Measurements from ENCODE around the gene CHD5.
"Not testable (repeated sequence)": the region's sequence is repeated elsewhere in the genome, so short reads cannot be mapped to it uniquely, and the experiment has no call there.

Gene CHD5

GRCh38 chr1:6180268-6180706, at the start of gene CHD5:
CHD5 (minus strand) TSS chr1:6180321; CDS start chr1:6180023, 298 bp downstream.
- DNase-seq, result no peak

DNA sequence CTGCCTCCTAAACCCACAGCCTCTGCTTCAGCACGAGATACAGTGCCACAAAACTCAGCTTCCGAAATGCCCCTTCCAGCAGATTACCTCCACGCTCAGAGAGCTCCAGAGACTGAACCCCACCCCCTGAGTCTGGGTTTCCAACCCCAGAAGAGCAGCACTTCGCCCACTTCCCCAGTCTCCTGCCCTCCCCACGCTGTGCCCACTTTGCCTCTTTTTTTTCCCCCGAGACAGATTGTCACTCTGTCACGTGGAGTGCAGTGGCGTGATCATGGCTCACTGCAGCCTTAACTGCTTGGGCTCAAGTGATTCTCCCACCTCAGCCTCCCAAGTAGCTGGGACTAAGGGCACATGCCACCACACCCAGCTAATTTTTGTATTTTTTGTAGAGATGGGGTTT, 45.5 kb upstream of the CHD5 start:
- no peak for DNase-seq

- no peak for DNase-seq
These were observed 44.6 kb upstream of the CHD5 start for GRCh38 chr1:6224718-6225117.

DNA sequence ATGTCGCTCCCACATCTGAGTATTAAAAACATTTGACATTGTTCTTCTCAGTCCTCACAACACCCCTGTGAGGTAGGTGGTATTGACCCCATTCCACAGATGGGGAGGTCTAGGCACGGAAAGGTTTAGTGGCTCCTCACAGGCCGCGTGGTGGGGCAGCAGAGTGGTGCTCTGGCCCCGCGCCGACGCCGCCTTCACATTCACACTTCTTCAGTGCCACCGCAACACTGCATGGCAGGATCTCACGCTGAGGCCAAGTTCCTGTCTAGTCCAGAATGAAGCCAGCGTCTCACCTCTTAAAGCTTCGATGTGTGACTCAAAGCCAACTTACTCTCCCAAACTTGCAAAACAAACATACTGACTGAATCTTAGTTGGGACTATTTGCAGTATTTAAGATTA, 43.5 kb upstream of the CHD5 start:
- DNase-seq, result no peak

DNA sequence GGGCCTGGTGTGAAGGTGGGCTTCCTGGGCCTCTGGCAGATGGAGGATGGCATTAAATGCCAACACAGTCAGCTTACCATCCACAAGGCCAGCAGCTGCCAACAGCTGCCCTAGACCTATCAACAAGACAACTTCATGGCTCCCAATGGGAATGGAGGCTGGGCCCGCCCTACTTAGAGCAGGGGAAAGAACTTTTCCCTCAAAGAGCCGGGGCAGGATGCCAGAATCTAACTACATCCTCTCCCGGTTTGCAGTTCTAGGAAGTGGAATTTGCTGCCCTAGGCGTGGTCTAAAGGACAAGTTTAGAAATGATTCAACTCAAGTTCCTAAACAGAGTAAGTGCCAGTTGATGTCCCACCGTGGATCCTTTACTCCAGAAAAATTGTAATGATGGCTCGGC, 42.5 kb upstream of the CHD5 start:
- DNase-seq, result no peak

- DNase-seq, result no peak
These were observed 41.2 kb upstream of the CHD5 start for GRCh38 chr1:6221210-6221784.

GRCh38 chr1:6220236-6220635, 40.1 kb upstream of the CHD5 start:
- no peak for DNase-seq

- DNase-seq, result not testable (repeated sequence)
These were observed 39.5 kb upstream of the CHD5 start for GRCh38 chr1:6219641-6220040.

- no peak for DNase-seq
These were observed 38.4 kb upstream of the CHD5 start for GRCh38 chr1:6218375-6219164.

- DNase-seq, result no peak
These were observed 32.3 kb upstream of the CHD5 start for GRCh38 chr1:6212193-6212959.

GRCh38 chr1:6211731-6212130, 31.6 kb upstream of the CHD5 start:
- no peak for DNase-seq

GRCh38 chr1:6210591-6211355, 30.7 kb upstream of the CHD5 start:
- no peak for DNase-seq

GRCh38 chr1:6209661-6210580, 29.8 kb upstream of the CHD5 start:
- no peak for DNase-seq

GRCh38 chr1:6208723-6209660, 28.9 kb upstream of the CHD5 start:
- DNase-seq, result no peak

- no peak for DNase-seq
These were observed 27.8 kb upstream of the CHD5 start for GRCh38 chr1:6207921-6208320.

GRCh38 chr1:6207075-6207885, 27.2 kb upstream of the CHD5 start:
- DNase-seq, result no peak

GRCh38 chr1:6206520-6206855, 26.4 kb upstream of the CHD5 start:
- DNase-seq, result no peak

DNA sequence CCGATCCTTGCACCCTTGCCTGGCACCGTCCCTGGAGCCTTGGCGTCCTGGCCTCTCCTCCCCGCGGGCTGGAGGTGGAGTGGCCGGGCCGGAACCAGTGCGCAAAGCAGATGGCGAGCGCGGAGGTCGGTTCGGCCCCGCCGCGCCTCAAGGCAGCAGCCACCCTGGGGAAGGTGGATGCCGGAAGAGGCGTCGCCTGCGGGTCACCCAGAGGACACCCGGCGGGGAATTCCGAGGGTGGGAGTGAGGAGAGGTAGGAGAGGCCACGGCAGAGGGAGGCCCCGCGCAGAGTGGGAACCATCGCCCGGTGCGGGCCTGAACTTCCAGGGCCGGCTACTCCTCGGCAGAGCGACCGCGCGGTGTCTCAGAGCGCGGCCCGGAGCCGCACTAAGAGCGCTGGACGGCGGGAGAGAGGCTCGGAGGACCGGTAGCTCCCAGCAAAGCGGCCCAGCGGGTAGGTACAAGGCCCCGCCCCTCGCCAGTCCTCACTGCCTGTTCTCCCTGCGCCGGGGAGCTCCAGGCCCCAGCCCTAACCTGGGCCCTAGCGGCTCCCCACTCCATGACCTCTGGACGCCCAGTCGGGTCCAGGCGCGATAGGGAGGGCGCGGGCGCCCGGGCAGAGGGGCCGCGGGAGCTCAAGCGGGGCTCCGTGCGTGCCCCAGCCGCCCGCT, 25.9 kb upstream of the CHD5 start, which contains the start of gene RNF207:
Gene RNF207, plus strand, starts transcription at position 271 of the 671 bp plus-strand sequence. CDS start 417 bp downstream, outside the sequence.
- DNase-seq, result peak; percentile 34

DNA sequence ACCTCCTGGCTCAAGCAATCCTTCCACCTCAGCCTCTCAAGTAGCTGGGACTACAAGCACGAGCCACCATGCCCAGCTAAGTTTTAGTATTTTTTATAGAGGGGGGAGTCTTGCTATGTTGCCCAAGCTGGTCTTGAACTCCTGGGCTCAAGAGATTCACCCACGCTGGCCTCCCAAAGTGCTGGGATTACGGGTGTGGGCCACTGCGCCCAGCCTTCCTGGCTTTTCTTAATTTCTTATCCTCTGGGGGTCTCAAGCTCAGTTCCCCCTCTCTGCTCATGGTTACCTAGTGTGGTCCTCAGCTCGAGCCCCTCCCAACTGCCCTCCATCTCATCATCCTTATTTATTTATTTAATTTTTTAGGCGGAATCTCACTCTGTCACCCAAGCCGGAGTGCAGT, 22.1 kb upstream of the CHD5 start:
- DNase-seq, result no peak
